AG04450 (cell line): ENCODE data around the gene SV2C. TPM values are rescaled to one million over a fixed set of nuclear protein-coding genes. Genes with fewer than 3 reads are reported as not detected.

Source experiments
- CTCF ChIA-PET: fragments of 300-600, 350-600 bp; formaldehyde crosslinking; extraction: SDS; loops from one replicate; lab custom pipeline; 2022; ENCODE audit warnings: antibody characterized with exemption, inconsistent platforms; lab: Charles Lee
- POLR2A ChIA-PET: fragments of 350-600 bp; formaldehyde crosslinking; extraction: SDS; loops from one replicate; lab custom pipeline; 2021; ENCODE audit warnings: antibody characterized with exemption, inconsistent platforms; lab: Yijun Ruan, JAX
- DNase-seq: peaks from one replicate; pipeline ENCODE4 v3.0.0-alpha.2; 2011; ENCODE audit warnings: low read depth, low spot score
- H3K27ac ChIP-seq: one replicate; pipeline ENCODE4 v1.5.1; 2012; ENCODE audit warnings: low read depth, low read length, control low read depth
- H3K27me3 ChIP-seq: one replicate; pipeline ENCODE4 v1.6.0; 2012; ENCODE audit warnings: low read length; ENCODE audit not compliant: control insufficient read depth, insufficient read depth
- H3K4me3 ChIP-seq: 2 replicates; pipeline ENCODE4 v1.5.1; 2011; ENCODE audit warnings: mild to moderate bottlenecking, low read depth, low read length, control low read depth
- H3K9me3 ChIP-seq: 2 replicates; pipeline ENCODE4 v1.5.1; 2012; ENCODE audit warnings: low read length; ENCODE audit not compliant: control insufficient read depth, insufficient read depth
- CTCF ChIP-seq: IDR thresholded peaks from 2 replicates; pipeline ENCODE4 v1.5.1; 2011; ENCODE audit warnings: low read depth, low read length, control low read depth, inconsistent platforms
- polyA plus RNA-seq: library from polyadenylated mRNA; depleted of rRNA; stranded (reverse); fragments of >200 nt; gene quantifications from 2 replicates; pipeline ENCODE4 v1.2.3, GENCODE V29; 2011

Gene SV2C
- polyA plus RNA-seq, 1 experiment, result not detected

DNA sequence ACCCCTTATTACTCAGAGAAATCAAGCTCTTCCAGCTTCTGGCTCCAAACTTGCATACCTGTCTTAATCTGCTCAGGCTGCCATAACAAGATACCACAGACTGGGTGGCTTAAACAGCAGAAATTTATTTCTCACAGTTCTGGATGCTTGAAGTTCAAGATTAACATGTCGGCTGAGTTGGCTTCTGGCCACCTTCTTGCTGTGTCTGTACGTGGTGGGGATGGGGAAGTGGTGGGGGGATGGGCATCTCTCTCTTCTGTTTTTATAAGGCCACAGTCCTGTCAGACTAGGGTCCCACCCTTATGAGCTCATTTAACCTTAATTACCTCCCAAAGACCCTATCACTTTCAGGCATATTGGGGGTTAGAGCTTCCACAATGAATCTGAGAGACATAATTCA is 140.5 kb downstream of the SV2C start:
- Histone ChIP-seq H3K27me3 (no peaks in the 10 kb centered on the region), H3K27ac (no peak overlapping the region), H3K9me3 (no peaks in the 10 kb centered on the region), H3K4me3 (no peak overlapping the region)
- CTCF ChIA-PET, result no interaction called here
- POLR2A ChIA-PET, result no interaction called here
- no peak for TF ChIP-seq CTCF
- DNase-seq, result no peak

DNA sequence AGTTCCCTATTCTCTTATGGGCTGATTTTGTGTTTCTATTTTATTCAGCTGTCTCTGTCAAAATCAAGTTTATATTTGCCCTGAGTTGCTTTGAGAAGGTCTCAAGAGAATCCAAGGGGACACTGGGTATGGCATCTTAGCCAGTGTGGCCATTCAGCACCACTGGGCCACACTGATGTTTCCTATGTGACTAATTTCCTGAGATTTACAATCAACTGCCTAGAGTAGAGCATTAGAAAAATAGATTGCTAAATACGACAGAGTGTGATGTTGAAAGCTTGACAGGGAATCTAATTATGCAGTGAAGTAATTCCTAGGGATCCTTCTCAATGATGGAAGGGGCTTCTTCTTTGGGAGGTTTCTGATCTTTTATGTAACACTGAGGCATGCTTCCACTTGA is 141.7 kb downstream of the SV2C start:
- no peaks in the 10 kb centered on the region for H3K27me3 ChIP-seq
- no peak overlapping the region for H3K27ac ChIP-seq
- H3K4me3 ChIP-seq, result no peak overlapping the region
- no peak for TF ChIP-seq CTCF
- ChIA-PET CTCF (no interaction called here), POLR2A (no interaction called here)
- DNase-seq, result no peak
- no peaks in the 10 kb centered on the region for H3K9me3 ChIP-seq

DNA sequence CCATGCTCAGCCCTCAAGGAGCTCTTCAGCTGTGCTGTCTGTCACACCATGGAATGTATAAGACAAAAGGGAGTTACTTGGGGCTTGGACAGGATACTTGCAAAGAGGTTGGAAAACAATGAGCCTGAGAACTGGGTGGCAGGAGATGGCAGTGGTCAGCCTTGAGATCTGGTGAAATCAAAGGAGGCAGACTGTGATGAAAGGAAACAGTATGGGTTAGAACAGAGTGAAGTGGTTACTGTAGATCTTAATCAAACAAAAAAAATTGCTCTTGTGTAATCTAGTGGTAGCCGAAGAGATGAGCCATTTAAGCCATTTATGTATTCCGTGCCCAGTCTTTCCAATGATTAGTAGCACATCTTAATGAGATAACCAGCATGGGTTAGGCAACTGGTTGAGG is 142.2 kb downstream of the SV2C start:
- Histone ChIP-seq H3K27me3 (no peaks in the 10 kb centered on the region), H3K4me3 (no peak overlapping the region), H3K9me3 (no peaks in the 10 kb centered on the region), H3K27ac (no peak overlapping the region)
- ChIA-PET POLR2A (no interaction called here), CTCF (no interaction called here)
- TF ChIP-seq CTCF, result no peak
- DNase-seq, result no peak

DNA sequence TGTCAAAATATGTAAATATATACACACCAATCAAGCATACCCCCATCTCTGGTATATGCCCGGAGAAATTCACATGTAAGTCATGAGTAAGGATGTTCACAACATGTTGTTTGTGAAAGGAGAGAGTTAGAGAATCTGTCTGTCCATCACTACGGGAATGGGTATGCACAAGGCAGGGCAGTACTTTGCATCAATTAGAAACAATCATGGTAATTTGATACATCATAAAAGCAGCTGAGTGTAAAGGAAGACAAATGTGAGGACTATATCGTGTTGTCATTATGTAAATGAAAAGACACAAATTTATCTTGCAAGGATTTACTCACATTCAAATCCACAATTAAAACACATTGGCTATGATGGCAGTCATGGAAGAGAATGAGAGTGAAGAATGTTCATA is 146.7 kb downstream of the SV2C start:
- ChIA-PET CTCF (no interaction called here), POLR2A (no interaction called here)
- no peaks in the 10 kb centered on the region for H3K9me3 ChIP-seq
- H3K4me3 ChIP-seq, result no peak overlapping the region
- no peak for DNase-seq
- H3K27ac ChIP-seq, result no peak overlapping the region
- no peak for TF ChIP-seq CTCF
- H3K27me3 ChIP-seq, result no peaks in the 10 kb centered on the region

- CTCF ChIA-PET, result no interaction called here
These were observed 147.6 kb downstream of the SV2C start for GRCh38 chr5:76230711-76231285.

More at GRCh38 chr5:76230711-76231285, 147.6 kb downstream of the SV2C start:
- Histone ChIP-seq H3K9me3 (no peaks in the 10 kb centered on the region), H3K27me3 (no peaks in the 10 kb centered on the region), H3K4me3 (no peak overlapping the region), H3K27ac (no peak overlapping the region)
- POLR2A ChIA-PET, result no interaction called here
- TF ChIP-seq CTCF, result no peak
- no peak for DNase-seq
